ENCODE data around the gene VGLL4.

GRCh38 chr3:11689749-11690148 lies 46.0 kb upstream of the VGLL4 start:
- TF ChIP-seq NFRKB (IDR thresholded peaks at IDR 0.05) (no peak), SP1 (IDR thresholded peaks at IDR 0.05) (no peak), LEF1 (IDR thresholded peaks at IDR 0.05; ENCODE audit: borderline replicate concordance) (no peak), BHLHE40 (IDR thresholded peaks at IDR 0.05; ENCODE audit: borderline replicate concordance) (no peak), SUZ12 (IDR thresholded peaks at IDR 0.05) (no peak)
